GM04504 (cell line): ENCODE results near the gene ARFIP1.

Experiments
- DNase-seq: peaks from one replicate; pipeline ENCODE4 v3.0.0-alpha.2; 2012; ENCODE audit warnings: low read depth

Gene ARFIP1

DNA sequence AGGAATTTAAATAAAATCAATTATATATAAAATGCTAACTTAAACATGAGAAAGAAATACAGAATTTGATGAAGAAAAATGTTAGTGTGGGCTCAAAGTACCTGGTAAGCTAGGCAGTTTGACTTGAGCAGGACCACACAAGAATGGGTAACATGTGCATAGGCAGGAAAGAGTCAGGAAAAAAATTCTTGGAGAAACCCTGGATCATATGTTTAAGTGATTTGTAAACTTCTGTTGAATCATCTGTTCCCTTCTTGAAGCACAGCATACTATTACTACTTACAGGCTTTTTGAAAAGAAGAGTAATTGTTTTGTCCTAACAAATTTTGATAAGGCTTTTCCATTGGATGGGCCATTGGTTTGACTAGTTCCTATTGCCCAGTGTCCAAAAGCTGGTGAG, 118.9 kb downstream of the ARFIP1 start:
- DNase-seq, result no peak

- DNase-seq, result no peak
Observed at GRCh38 chr4:152900395-152900794, 120.6 kb downstream of the ARFIP1 start.

- DNase-seq, result no peak
Observed at GRCh38 chr4:152901205-152901604, 121.5 kb downstream of the ARFIP1 start.

DNA sequence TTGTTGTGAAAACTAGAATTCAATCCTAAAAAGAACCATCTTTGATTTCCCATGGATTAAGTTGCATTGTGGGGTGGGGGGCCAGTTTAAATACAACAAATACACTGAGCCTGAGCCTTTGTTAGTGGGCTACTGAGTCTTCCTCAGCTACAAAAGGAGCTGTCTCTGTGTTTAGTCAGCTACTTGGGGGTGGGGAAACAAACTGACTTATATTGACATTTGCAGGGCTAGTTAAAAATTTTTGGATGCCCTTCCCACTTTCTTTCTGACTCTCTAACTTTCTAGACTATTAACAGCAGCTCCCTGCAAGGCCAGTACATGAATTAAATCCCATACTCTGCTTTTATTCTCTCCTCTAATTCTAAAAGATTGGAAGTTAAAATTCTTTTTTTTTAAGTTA, 123.9 kb downstream of the ARFIP1 start:
- no peak for DNase-seq

- no peak for DNase-seq
Observed at GRCh38 chr4:152909901-152910300, 130.1 kb downstream of the ARFIP1 start.

DNA sequence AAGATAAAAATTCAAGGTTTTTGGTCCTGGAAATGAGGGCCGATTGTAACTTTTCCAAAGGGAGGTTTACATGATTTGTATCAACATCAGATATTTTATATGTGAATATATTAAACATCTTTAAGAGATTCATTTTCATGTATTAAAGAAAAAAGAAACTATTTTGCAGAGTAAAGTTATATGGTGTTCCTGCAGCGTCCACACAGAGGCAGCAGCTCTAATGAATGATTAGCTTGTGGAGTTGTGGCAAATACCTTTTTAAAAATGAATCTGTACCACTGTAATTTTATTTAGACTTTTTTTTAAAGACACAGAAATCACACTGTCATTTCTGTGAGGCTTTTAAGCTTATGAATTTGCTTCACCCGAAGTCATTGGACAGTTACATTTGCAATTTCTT, 130.8 kb downstream of the ARFIP1 start:
- no peak for DNase-seq

DNA sequence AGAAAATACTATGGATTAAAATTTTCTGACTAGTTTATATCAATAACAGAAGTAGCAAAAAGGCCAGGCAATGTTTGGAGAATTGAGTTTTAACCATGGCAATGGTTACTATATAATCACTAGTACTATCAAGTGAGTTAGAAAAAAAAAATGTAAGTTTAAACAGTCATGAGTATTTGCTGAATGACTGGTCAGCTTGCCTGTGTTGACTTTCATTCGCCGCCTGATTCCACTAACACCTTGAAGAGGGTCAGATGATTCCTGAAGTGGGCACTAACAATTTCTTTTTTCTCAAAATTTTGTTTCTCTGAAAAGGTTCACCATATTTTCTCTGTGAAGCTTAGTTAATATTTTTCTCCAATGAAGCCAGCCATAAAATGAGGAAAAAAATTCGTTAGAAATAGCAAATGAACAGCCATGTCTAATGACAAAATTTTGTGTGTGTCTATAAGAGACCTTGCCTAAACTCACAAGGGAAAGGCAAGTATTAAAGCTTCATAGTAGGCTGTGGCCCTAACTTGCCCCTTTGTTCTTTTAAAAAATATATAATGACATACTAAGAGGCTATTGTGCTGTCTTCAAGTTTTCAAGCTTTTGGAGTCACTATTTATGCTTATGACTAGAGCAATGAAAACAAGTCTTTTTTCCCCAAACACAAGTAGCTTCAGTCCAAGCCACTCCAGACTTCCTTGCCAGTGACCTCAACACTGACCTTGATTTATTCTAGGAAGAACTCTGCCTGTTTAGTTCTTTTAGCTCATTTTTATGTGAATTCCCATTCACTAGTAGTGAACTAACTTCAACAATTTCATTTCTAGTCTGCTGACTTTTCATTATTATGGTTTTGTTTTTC, 138.0 kb downstream of the ARFIP1 start:
- DNase-seq, result no peak

DNA sequence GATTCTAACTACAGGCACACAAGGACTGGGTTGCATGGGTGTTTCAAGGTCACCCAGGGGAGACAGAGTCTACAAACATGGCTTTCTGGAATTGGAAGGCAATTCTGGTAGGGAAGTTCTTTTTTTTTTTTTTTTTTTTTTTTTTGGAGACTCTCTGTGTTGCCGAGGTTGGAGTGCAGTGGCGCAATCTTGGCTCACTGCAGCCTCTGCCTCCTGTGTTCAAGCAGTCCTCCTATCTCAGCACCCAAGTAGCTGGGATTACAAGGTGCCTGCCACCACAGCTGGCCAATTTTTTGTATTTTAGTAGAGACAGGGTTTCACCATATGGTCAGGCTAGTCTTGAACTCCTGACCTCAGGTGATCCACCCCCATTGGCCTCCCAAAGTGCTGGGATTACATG, 140.1 kb downstream of the ARFIP1 start:
- no peak for DNase-seq

DNA sequence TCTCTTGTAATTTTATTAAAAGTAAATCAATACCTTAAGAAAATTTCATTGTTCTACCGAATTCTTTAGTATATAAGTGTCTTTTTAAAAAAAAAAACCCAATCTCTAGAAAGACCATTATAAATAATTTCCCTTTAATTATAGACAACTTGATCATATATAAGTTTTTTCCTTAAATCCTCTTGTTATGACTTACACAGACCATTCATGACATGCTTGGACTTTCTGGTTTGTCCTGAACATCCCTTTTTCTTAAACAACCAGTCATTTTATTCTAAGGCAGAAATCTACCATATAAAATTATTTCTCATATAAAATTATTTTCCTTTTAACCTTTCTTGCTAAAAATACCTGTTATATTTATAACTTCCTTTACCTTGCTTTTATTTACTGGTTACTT, 141.0 kb downstream of the ARFIP1 start:
- DNase-seq, result no peak

DNA sequence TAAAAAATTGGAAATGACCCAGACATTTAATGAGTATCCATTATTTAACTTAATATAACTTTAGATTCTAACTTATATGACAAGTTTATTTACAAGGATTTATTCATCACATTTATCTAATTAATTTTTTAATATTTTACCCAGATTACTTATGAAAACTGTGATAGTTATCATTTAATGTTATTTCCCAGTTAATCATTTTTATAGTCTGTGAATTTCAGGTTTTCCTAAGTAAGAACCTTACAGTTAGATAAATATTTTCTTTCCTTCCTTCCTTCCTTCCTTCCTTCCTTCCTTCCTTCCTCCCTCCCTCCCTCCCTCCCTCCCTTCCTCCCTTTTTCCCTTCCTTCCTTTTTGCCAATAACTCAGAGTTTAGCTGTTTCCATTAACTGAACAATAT, 141.5 kb downstream of the ARFIP1 start:
- no peak for DNase-seq

- no peak for DNase-seq
Observed at GRCh38 chr4:152925851-152926250, 146.1 kb downstream of the ARFIP1 start.

DNA sequence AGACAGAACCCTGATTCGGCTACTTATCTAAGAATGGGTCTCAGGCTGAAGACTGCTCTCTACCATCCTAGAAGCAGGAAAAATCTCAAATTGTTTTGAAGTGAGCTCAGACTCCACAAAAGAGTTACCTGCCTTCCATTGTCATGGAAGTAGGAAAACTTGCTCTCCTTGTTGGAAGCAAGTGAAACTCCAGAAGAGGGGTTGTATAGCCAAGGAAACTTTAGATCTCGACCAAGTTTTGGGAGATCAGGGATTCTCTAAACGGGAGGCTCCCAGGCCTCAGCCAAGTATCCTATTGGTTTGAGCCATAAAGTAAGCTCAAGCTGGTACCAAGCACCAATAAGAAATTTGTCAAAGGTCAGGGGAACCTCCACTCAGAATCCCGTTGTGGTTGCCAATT, 147.2 kb downstream of the ARFIP1 start:
- no peak for DNase-seq

GRCh38 chr4:152927737-152928136, 148.0 kb downstream of the ARFIP1 start:
- DNase-seq, result no peak

DNA sequence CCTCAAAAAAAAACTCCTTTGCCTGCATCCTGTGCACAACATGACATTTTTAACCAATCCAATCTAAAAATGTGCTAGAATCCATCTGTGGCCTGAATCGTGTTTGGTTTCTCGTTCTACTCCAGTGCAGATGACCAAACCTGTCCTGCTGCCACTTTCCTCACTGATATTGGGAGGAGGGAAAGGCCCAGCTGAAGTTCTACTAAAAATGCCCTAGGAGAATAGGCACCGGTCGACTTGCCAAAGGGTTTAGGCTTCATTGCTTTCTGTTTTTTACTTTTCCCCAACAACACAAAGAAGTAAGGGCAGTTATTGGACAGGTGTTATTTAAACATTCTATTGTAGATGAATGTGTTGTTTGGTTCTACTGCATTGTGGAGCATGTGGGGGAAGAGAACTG, 148.5 kb downstream of the ARFIP1 start:
- no peak for DNase-seq

DNA sequence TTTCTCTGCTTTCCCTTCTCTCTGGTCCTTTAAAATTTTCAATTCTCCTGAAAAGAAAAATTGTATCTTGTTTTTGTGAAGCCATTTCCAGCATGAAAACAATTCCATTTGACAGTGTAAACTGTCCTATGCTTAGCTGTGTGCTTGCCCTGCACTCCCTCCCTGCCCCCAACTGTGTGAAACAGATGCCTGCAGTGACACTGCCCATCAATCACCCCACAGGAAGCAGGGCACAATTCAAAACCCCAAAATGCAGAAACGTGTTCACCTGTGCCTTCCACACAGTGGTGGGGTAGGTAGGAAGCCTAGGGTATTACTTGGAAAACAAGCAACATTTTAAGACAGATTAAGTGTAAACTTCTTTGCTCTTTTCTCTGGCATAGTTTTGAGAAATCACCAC, 150.1 kb downstream of the ARFIP1 start:
- no peak for DNase-seq

GRCh38 chr4:152935143-152935542, 155.4 kb downstream of the ARFIP1 start:
- no peak for DNase-seq

DNA sequence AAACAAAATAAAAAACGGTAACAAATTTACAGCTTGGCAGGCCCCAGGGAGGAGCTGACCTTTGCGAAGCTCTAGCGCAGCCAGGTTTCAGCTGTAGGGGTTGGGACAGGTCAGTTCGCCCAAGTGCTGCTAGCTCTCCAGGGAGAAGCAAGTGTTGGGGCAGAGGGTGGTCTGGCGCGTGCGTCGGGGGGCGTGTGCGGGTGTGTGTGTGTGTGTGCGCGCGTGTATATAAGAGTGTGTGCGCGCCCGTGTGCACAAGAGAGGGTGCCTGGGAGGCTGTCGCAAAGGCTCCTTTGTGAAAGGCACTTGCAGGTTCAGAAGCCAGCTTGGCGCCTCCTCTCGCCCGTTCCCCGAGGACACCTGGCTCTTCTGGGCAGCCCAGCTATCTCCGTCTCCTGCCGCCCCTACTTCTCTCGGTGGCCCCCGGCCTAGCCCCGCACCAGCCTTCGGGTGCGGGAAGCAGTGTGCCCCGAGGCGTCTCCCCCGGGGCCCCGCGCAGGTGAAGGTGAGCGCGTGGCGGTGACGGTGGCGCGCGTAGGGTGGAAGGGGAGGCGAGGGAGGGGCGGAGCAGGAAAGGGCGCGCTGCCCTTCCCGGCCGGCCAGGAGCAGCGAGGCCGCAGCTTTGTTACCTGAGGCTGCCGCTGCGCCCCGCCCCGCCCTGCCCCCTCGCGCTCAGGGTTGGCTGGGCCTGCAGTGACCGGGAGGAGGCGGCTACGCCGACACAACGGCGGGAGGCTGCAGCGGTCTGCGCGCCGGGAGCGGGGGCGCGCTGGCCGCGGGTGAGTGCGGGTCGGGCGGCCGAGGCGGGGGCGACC, 156.1 kb downstream of the ARFIP1 start, which contains the start of gene FHDC1:
FHDC1 (plus strand) TSS at position 693 of the 815 bp plus-strand sequence. CDS start 6,735 bp downstream, outside the sequence.
- DNase-seq, result no peak

DNA sequence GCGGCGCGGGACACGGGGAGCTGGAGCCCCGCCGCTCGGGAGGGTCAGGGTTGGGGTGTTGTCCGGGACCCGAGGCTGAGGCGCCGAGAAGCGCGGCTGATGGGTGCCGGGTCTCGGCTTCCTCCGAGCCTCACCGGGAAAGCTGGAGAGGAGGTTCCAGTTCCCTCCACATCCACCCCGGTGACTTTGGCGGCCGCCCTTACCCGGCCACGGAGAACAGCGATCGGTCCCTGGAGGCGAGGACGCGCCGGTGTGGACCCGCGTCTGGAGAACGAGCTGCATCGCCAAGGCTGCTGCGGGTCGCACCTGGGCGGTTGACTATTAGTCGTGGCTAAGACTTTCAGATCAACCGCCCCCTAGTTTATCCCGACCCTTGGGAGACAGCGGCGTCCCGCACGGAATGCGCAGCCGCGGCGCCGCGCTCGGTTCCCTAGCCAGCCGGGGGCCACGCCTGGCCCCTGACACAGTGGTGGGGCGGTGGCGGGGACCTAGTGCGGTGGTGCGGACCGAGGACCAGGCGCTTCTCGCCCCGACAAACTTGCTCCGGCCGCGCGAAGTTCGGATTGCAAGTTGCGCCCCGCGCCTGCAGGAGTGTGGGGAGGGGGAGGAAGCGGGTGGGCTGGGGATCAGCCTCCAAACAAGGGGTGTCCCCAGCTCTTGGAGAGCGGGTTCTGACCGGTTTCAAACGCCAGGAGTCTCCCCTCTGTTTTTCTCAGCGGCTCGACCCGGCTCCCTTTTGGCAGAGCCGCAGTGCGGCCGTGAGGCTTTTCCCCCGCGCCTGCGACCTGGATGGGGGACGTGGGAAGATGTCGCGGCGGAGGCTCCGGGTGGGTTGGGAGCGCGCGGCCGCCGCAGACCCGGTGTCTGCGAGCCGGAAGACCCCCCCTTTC, 156.9 kb downstream of the ARFIP1 start:
- DNase-seq, result peak; percentile 9

DNA sequence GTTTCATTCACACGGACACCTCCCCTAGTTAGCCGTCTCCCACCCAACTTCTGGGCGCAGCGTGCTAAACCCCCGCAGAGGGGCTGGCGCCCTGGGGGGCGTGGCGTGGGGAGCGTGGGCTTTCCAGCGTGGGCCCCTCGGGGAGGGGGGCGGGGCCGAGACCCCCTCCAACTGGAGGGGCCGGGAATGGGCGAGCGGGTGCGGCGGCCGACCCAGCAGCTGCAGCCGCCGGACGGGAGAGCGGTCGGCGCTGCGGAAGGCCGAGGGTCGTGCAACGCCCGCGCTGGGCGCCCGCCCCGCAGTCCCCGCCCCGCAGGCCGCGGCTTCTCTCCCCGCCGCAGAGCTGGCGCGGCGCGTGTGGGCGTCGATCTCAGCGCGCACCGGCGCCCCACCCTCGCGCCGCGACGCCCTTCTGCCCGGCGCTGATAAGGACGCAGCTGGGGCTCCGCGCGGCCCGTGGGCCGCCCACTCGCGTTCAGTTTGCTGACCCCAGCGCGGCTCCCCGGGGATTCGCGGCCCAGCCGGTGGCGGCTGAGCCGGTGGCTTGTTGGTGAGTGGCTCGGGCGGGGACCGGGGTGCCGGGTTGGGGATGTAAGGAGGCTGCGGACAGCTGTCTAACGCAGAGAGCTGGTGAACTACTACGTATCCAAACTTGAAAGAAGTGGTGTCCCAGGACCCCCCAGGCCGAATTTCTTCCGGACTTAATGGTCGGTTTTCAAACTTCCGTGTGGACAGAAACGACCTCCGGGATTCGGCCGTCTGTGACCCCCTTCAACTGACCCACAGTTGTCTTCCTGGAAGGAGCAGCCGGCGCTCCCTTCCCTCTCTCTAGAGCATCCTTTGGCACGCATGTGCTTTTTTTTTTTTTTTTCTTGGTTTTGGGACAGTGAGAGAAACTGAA, 157.8 kb downstream of the ARFIP1 start:
- peak; percentile 3 for DNase-seq

GRCh38 chr4:152938237-152938947, 158.6 kb downstream of the ARFIP1 start:
- no peak for DNase-seq
